ENCODE data around the gene SDR42E2. TPM values are rescaled to one million over a fixed set of nuclear protein-coding genes. Genes with fewer than 3 reads are reported as not detected.

Gene SDR42E2
- total and polyA plus RNA-seq, 10 of the 15 experiments (the other 5 are each of a cell fraction or from before 2014, with no cell fraction given) = 0.01 to 0.09 (median 0.08) TPM; not detected in 4

GRCh38 chr16:22206842-22207714 is 44.8 kb downstream of the SDR42E2 start (continued):
- TF ChIP-seq LARP7 (IDR thresholded peaks at IDR 0.05) (no peak), CBX3 (IDR thresholded peaks at IDR 0.05; ENCODE audit: borderline replicate concordance, low read depth) (no peak), NBN (IDR thresholded peaks at IDR 0.05) (peak; percentile 82), RELA (IDR thresholded peaks at IDR 0.05; ENCODE audit: borderline replicate concordance, partially characterized antibody) (peak; percentile 90), HDGF (IDR thresholded peaks at IDR 0.05) (no peak), PKNOX1 (IDR thresholded peaks at IDR 0.05) (peak; percentile 67), SREBF1 (IDR thresholded peaks at IDR 0.05; ENCODE audit: low read length) (0 out of 2 replicates have a peak, but pooled peaks have one; percentile 21), MYB (IDR thresholded peaks at IDR 0.05; ENCODE audit: borderline replicate concordance, low read depth, low read length) (0 out of 2 replicates have a peak, but pooled peaks have one; percentile 14), ASH2L (IDR thresholded peaks at IDR 0.05; ENCODE audit: borderline replicate concordance, low read depth) (no peak), E2F8 (IDR thresholded peaks at IDR 0.05; ENCODE audit: low read depth, partially characterized antibody) (no peak), CREB1 (IDR thresholded peaks at IDR 0.05; ENCODE audit: low read depth) (0 out of 2 replicates have a peak, but pooled peaks have one; percentile 2), MYC (IDR thresholded peaks at IDR 0.05; ENCODE audit: insufficient read depth, insufficient read length, insufficient replicate concordance, low read length, severe bottlenecking) (no peak), SMAD5 (IDR thresholded peaks at IDR 0.05; ENCODE audit: low read depth) (no peak), RB1 (IDR thresholded peaks at IDR 0.05; ENCODE audit: borderline replicate concordance) (peak; percentile 62; the same call in 1 of the 2 replicates), CHD2 (IDR thresholded peaks at IDR 0.05; ENCODE audit: borderline replicate concordance, low read depth, low read length) (peak; percentile 51; the same call in 1 of the 2 replicates), USF2 (IDR thresholded peaks at IDR 0.05; ENCODE audit: borderline replicate concordance, low read depth, low read length) (no peak), ZNF217 (IDR thresholded peaks at IDR 0.05) (peak; percentile 65; the same call in 1 of the 2 replicates), GATAD2B (conservative IDR thresholded peaks at IDR 0.05; ENCODE audit: low read depth) (peak; percentile 62), NR2C1 (IDR thresholded peaks at IDR 0.05) (no peak), NFIC (IDR thresholded peaks at IDR 0.05; ENCODE audit: low read depth, low read length) (no peak), E4F1 (IDR thresholded peaks at IDR 0.05; ENCODE audit: borderline replicate concordance, partially characterized antibody) (no peak), TARDBP (IDR thresholded peaks at IDR 0.05; ENCODE audit: borderline replicate concordance) (no peak)

All from GM12878 (cell line).